NCI-H748 (cell line): ENCODE results near the gene PSMG2.
A peak's percentile ranks its signal among the peaks of the same experiment; 100 is the strongest.
"Not testable (repeated sequence)": the region's sequence is repeated elsewhere in the genome, so short reads cannot be mapped to it uniquely, and the experiment has no call there.

Source experiments
- DNase-seq: peaks from one replicate; lab custom pipeline; 2025; ENCODE audit not compliant: unreplicated experiment; lab: John Stamatoyannopoulos, UW

The PSMG2 gene

GRCh38 chr18:12721495-12722275 is 18.8 kb downstream of the PSMG2 start:
- no peak for DNase-seq

GRCh38 chr18:12722731-12723130 is 19.9 kb downstream of the PSMG2 start:
- DNase-seq, result no peak

- DNase-seq, result no peak
Measured at GRCh38 chr18:12726331-12726730, 23.5 kb downstream of the PSMG2 start.

- DNase-seq, result peak; percentile 61
Measured at GRCh38 chr18:12726774-12727550, 24.1 kb downstream of the PSMG2 start.

GRCh38 chr18:12737243-12737902 is 34.5 kb downstream of the PSMG2 start:
- DNase-seq, result peak; percentile 11

GRCh38 chr18:12741351-12741750 is 38.5 kb downstream of the PSMG2 start:
- DNase-seq, result peak; percentile 87

- DNase-seq, result no peak
Measured at GRCh38 chr18:12742453-12742852, 39.6 kb downstream of the PSMG2 start.

GRCh38 chr18:12744103-12744502 is 41.3 kb downstream of the PSMG2 start:
- DNase-seq, result peak; percentile 35

- DNase-seq, result no peak
Measured at GRCh38 chr18:12745095-12745795, 42.4 kb downstream of the PSMG2 start.

- no peak for DNase-seq
Measured at GRCh38 chr18:12747530-12748315, 44.9 kb downstream of the PSMG2 start.

- DNase-seq, result no peak
Measured at GRCh38 chr18:12748671-12749070, 45.8 kb downstream of the PSMG2 start.

- no peak for DNase-seq
Measured at GRCh38 chr18:12749121-12749520, 46.3 kb downstream of the PSMG2 start.

GRCh38 chr18:12750076-12750714 is 47.4 kb downstream of the PSMG2 start:
- DNase-seq, result no peak

GRCh38 chr18:12750715-12751502 is 48.1 kb downstream of the PSMG2 start:
- no peak for DNase-seq

GRCh38 chr18:12751503-12751884 is 48.7 kb downstream of the PSMG2 start:
- DNase-seq, result no peak

- DNase-seq, result no peak
Measured at GRCh38 chr18:12751891-12752290, 49.0 kb downstream of the PSMG2 start.

- no peak for DNase-seq
Measured at GRCh38 chr18:12754511-12754910, 51.7 kb downstream of the PSMG2 start.

- not testable (repeated sequence) for DNase-seq
Measured at GRCh38 chr18:12755606-12756005, 52.8 kb downstream of the PSMG2 start.

- DNase-seq, result not testable (repeated sequence)
Measured at GRCh38 chr18:12756619-12757239, 53.9 kb downstream of the PSMG2 start.
